Measurements from ENCODE around the gene STIM2. TPM values are rescaled to one million over a fixed set of nuclear protein-coding genes. Genes with fewer than 3 reads are reported as not detected.
"Not testable (repeated sequence)": the region's sequence is repeated elsewhere in the genome, so short reads cannot be mapped to it uniquely, and the experiment has no call there.

Gene STIM2
- 10 to 100 TPM in 11 of 12 donors, not detected in 1; 38.9 to 74.8 (median 52.1) TPM for polyA plus RNA-seq (ENCODE audit: insufficient read length in 12 of 12)
- long read RNA-seq, donor 1, full-length matches to known transcripts = 2 of 17 reads
- long read RNA-seq, donor 1, partial matches to known transcripts = 15 of 17 reads
- long read RNA-seq, donor 1, other reads (novel, unspliced or antisense) = 0 of 17 reads
- long read RNA-seq, donor 2, full-length matches to known transcripts = 4 of 19 reads
- long read RNA-seq, donor 2, partial matches to known transcripts = 15 of 19 reads
- long read RNA-seq, donor 2, other reads (novel, unspliced or antisense) = 0 of 19 reads
- long read RNA-seq, donor 3, partial matches to known transcripts = 7 of 9 reads
- long read RNA-seq, donor 3, other reads (novel, unspliced or antisense) = 0 of 9 reads
- long read RNA-seq, donor 4, partial matches to known transcripts = 0 of 2 reads
- long read RNA-seq, donor 4, other reads (novel, unspliced or antisense) = 0 of 2 reads
- long read RNA-seq, donor 5, full-length matches to known transcripts = 11 of 56 reads
- long read RNA-seq, donor 5, partial matches to known transcripts = 45 of 56 reads
- long read RNA-seq, donor 5, other reads (novel, unspliced or antisense) = 0 of 56 reads
- long read RNA-seq, donor 6, partial matches to known transcripts = 0 of 1 reads
- long read RNA-seq, donor 6, other reads (novel, unspliced or antisense) = 0 of 1 reads
- long read RNA-seq, donor 7, partial matches to known transcripts = 6 of 7 reads
- long read RNA-seq, donor 7, other reads (novel, unspliced or antisense) = 0 of 7 reads
- long read RNA-seq, donor 8, full-length matches to known transcripts = 14 of 44 reads
- long read RNA-seq, donor 8, partial matches to known transcripts = 25 of 44 reads
- long read RNA-seq, donor 8, other reads (novel, unspliced or antisense) = 5 of 44 reads
- long read RNA-seq, donor 9, full-length matches to known transcripts = 1 of 6 reads
- long read RNA-seq, donor 9, partial matches to known transcripts = 5 of 6 reads
- long read RNA-seq, donor 9, other reads (novel, unspliced or antisense) = 0 of 6 reads
- long read RNA-seq, donor 10, full-length matches to known transcripts = 3 of 17 reads
- long read RNA-seq, donor 10, partial matches to known transcripts = 14 of 17 reads
- long read RNA-seq, donor 10, other reads (novel, unspliced or antisense) = 0 of 17 reads
- long read RNA-seq, donor 11, full-length matches to known transcripts = 4 of 14 reads
- long read RNA-seq, donor 11, partial matches to known transcripts = 10 of 14 reads
- long read RNA-seq, donor 11, other reads (novel, unspliced or antisense) = 0 of 14 reads

GRCh38 chr4:26860157-26860921, at the start of gene STIM2:
Gene STIM2, plus strand, starts transcription at chr4:26860841.
- peak; percentile 99 for DNase-seq

- DNase-seq = not testable (repeated sequence)
Observed at GRCh38 chr4:26811571-26811970, 49.1 kb upstream of the STIM2 start.

- DNase-seq = no peak
Observed at GRCh38 chr4:26812049-26812714, 48.5 kb upstream of the STIM2 start.

- DNase-seq = no peak
Observed at GRCh38 chr4:26813698-26814097, 46.9 kb upstream of the STIM2 start.

GRCh38 chr4:26815199-26815598, 45.4 kb upstream of the STIM2 start:
- DNase-seq = no peak

- DNase-seq = no peak
Observed at GRCh38 chr4:26815706-26816105, 44.9 kb upstream of the STIM2 start.

GRCh38 chr4:26819026-26819425, 41.6 kb upstream of the STIM2 start:
- DNase-seq = no peak

- no peak for DNase-seq
Observed at GRCh38 chr4:26819478-26820095, 41.1 kb upstream of the STIM2 start.

- DNase-seq = no peak
Observed at GRCh38 chr4:26820346-26820745, 40.3 kb upstream of the STIM2 start.

GRCh38 chr4:26821031-26821430, 39.6 kb upstream of the STIM2 start:
- no peak for DNase-seq

- no peak for DNase-seq
Observed at GRCh38 chr4:26821677-26822503, 38.8 kb upstream of the STIM2 start.

- DNase-seq = no peak
Observed at GRCh38 chr4:26822546-26822945, 38.1 kb upstream of the STIM2 start.

- DNase-seq = not testable (repeated sequence)
Observed at GRCh38 chr4:26822974-26823373, 37.7 kb upstream of the STIM2 start.

GRCh38 chr4:26823583-26823982, 37.1 kb upstream of the STIM2 start:
- no peak for DNase-seq

GRCh38 chr4:26824667-26825066, 36.0 kb upstream of the STIM2 start:
- no peak for DNase-seq

GRCh38 chr4:26826721-26827120, 33.9 kb upstream of the STIM2 start:
- no peak for DNase-seq

- DNase-seq = not testable (repeated sequence)
Observed at GRCh38 chr4:26827336-26827735, 33.3 kb upstream of the STIM2 start.

- no peak for DNase-seq
Observed at GRCh38 chr4:26827798-26828197, 32.8 kb upstream of the STIM2 start.

- DNase-seq = no peak
Observed at GRCh38 chr4:26829018-26829417, 31.6 kb upstream of the STIM2 start.

All from muscle of arm (tissue), 14 donors.